ENCODE results near the gene ANKS1B. TPM values are rescaled to one million over a fixed set of nuclear protein-coding genes. Genes with fewer than 3 reads are reported as not detected.

ANKS1B gene
- total RNA-seq, 1 experiment from 2014 or later: 0.54 TPM

DNA sequence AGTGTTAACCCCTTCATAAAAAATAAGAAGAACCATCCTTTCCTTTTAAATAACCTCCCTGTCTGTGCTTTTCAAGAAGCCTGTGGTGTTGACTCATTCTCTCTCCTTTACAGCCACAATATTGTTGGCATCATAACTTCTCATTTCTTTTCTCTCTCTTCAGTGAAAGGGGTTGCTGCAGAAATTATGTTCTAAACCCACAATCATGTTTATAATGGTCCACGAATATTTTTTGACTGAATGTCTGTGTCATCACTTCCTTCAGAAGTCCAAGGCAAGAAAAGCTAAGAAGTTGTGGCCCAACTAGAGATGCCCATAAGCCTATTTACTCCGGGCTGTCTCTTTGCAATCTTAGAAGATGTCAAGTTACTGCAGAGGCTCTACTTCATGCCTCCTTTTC, 851.3 kb downstream of the ANKS1B start:
- no peaks in the 10 kb centered on the region for H3K9me2 ChIP-seq (ENCODE audit: insufficient read depth)
- no peak overlapping the region for H3K4me2 ChIP-seq (ENCODE audit: low read length)
- no TSS peak for BruUV-seq (replicated peaks)
- ATAC-seq (no peak), DNase-seq (ENCODE audit: low read depth, low spot score) (no peak)
- intact Hi-C loops (cut with micrococcal nuclease): no loop called here
- no peaks in the 10 kb centered on the region for H3K9me3 ChIP-seq (ENCODE audit: control insufficient read depth in 1 of 2, insufficient read depth in 1 of 2, low read depth in 1 of 2, low read length in 2 of 2)
- no peak overlapping the region for H3K9ac ChIP-seq (ENCODE audit: low read length)
- H3K36me3 ChIP-seq (ENCODE audit: control insufficient read depth in 1 of 2, insufficient read depth in 2 of 2, low read length in 2 of 2): no peaks in the 10 kb centered on the region
- TF ChIP-seq SIN3A (IDR thresholded peaks at IDR 0.05; ENCODE audit: low read depth): no peak
- TF ChIP-seq YY1 (IDR thresholded peaks at IDR 0.05; ENCODE audit: extremely low read depth, insufficient replicate concordance, low read depth, low read length): no peak
- TF ChIP-seq EZH2phosphoT487 (IDR thresholded peaks at IDR 0.05; ENCODE audit: borderline replicate concordance): no peak
- TF ChIP-seq ELF1 (IDR thresholded peaks at IDR 0.05; ENCODE audit: borderline replicate concordance, low read depth): no peak
- TF ChIP-seq REST (IDR thresholded peaks at IDR 0.05; ENCODE audit: low read depth): no peak
- no peak for TF ChIP-seq ZBTB33 (IDR thresholded peaks at IDR 0.05; ENCODE audit: extremely low read depth, insufficient replicate concordance, low read length)
- TF ChIP-seq SP1 (IDR thresholded peaks at IDR 0.05; ENCODE audit: low read depth): no peak
- TF ChIP-seq TCF7L2 (IDR thresholded peaks at IDR 0.05; ENCODE audit: borderline replicate concordance, extremely low read depth, insufficient read depth, insufficient read length): no peak
- no peak for TF ChIP-seq CBX3 (IDR thresholded peaks at IDR 0.05; ENCODE audit: low read depth)
- no peak for TF ChIP-seq MAX (IDR thresholded peaks at IDR 0.05)
- TF ChIP-seq, protein P1, sequence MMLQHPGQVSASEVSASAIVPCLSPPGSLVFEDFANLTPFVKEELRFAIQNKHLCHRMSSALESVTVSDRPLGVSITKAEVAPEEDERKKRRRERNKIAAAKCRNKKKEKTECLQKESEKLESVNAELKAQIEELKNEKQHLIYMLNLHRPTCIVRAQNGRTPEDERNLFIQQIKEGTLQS (IDR thresholded peaks at IDR 0.05): no peak
- no peak for TF ChIP-seq FOSL1 (IDR thresholded peaks at IDR 0.05; ENCODE audit: low read depth)
- no peak for TF ChIP-seq CEBPB (IDR thresholded peaks at IDR 0.05; ENCODE audit: low read depth)
- no peaks in the 10 kb centered on the region for H4K20me1 ChIP-seq (ENCODE audit: insufficient read depth)
- H3K4me3 ChIP-seq (replicated peaks in 1 of 2; ENCODE audit: low read depth in 1 of 2, low read length in 2 of 2): no peak overlapping the region
- H2AFZ ChIP-seq (ENCODE audit: low read depth, low read length, poor library complexity, severe bottlenecking): no peak overlapping the region
- RAD21 ChIA-PET (ENCODE audit: low non-redundant PET in 1 of 2, low total read pairs in 2 of 2, uncharacterized antibody in 2 of 2, unreplicated experiment in 2 of 2): no interaction called here
- H3K27me3 ChIP-seq (ENCODE audit: insufficient read depth, low read length): peaks cover 37% of the 10 kb centered on the region
- H3K4me1 ChIP-seq (ENCODE audit: control insufficient read depth in 1 of 2, insufficient read depth in 2 of 2, low read length in 2 of 2): no peaks in the 10 kb centered on the region
- H3K27ac ChIP-seq (ENCODE audit: low read depth, low read length): no peak overlapping the region
- H3K79me2 ChIP-seq (ENCODE audit: insufficient read depth, low read length): no peaks in the 10 kb centered on the region
- POLR2A ChIA-PET: no interaction called here
- CTCF ChIA-PET: no interaction called here

All from HCT116 (cell line).